Transverse colon (tissue), 4 donors: ENCODE measurements around the gene MMP19.

Experiments used
- CTCF ChIP-seq, 5 experiments: fragments of 200-600 bp in 3 of 5; fragments of 450-650 bp in 2 of 5; sonication (generic) in 3 of 5; IDR thresholded peaks; 1 replicate in 2 of 5; 2 replicates in 3 of 5; pipeline ENCODE4 v1.5.1; 2016 to 2017; ENCODE audit warnings: antibody characterized with exemption in 5 of 5, inconsistent platforms in 3 of 5, mild to moderate bottlenecking in 2 of 5, moderate library complexity in 1 of 5
- EP300 ChIP-seq: sonication (generic); formaldehyde crosslinking; IDR thresholded peaks from one replicate; pipeline ENCODE4 v1.6.1; 2017; ENCODE audit warnings: antibody characterized with exemption, low read depth
- POLR2A ChIP-seq: fragments of 450-650 bp; IDR thresholded peaks from one replicate; pipeline ENCODE4 v1.6.1; 2016; ENCODE audit warnings: antibody characterized with exemption, mild to moderate bottlenecking, moderate library complexity
- POLR2AphosphoS5 ChIP-seq, 3 donors: sonication (generic); formaldehyde crosslinking; IDR thresholded peaks; one replicate each; pipeline ENCODE4 v1.6.1; 2016; ENCODE audit warnings: antibody characterized with exemption in 3 of 3

- TF ChIP-seq POLR2A (no peak), CTCF (IDR thresholded peaks at IDR 0.05) (no peak), EP300 (no peak), POLR2AphosphoS5 (IDR thresholded peaks at IDR 0.05) (no peak)
Measured at GRCh38 chr12:55844961-55845360, 2.2 kb upstream of the MMP19 start.
